BJ (cell line): ENCODE results near the gene KISS1. TPM values are rescaled to one million over a fixed set of nuclear protein-coding genes. Genes with fewer than 3 reads are reported as not detected.

Experiments
- CTCF ChIA-PET: fragments of 350-600 bp; formaldehyde crosslinking; extraction: SDS; loops from one replicate; lab custom pipeline; 2021; ENCODE audit warnings: antibody characterized with exemption, inconsistent platforms; lab: Yijun Ruan, JAX
- POLR2A ChIA-PET: fragments of 300-600 bp; sonication (Branson Sonifier 250); formaldehyde crosslinking; extraction: SDS; loops from one replicate; lab custom pipeline; 2021; ENCODE audit warnings: antibody characterized with exemption; lab: Charles Lee
- DNase-seq: peaks from one replicate; pipeline ENCODE4 v3.0.0-alpha.2; 2011; ENCODE audit warnings: low read depth
- H3K27me3 ChIP-seq: 2 replicates; pipeline ENCODE4 v1.6.0; 2011; ENCODE audit warnings: low read length; ENCODE audit not compliant: control insufficient read depth, insufficient read depth
- H3K36me3 ChIP-seq: 2 replicates; pipeline ENCODE4 v1.5.1; 2011; ENCODE audit warnings: low read length; ENCODE audit not compliant: control insufficient read depth, insufficient read depth
- H3K4me3 ChIP-seq: 2 replicates; pipeline ENCODE4 v1.5.1; 2011; ENCODE audit warnings: low read depth, mild to moderate bottlenecking, control low read depth, low read length
- CTCF ChIP-seq: IDR thresholded peaks from 2 replicates; pipeline ENCODE4 v1.5.1; 2011; ENCODE audit warnings: low read depth, mild to moderate bottlenecking, control low read depth, inconsistent platforms, low read length, moderate library complexity; ENCODE audit not compliant: insufficient read depth
- polyA plus RNA-seq: library from polyadenylated mRNA; depleted of rRNA; stranded (reverse); fragments of >200 nt; gene quantifications from 2 replicates; pipeline ENCODE4 v1.2.3, GENCODE V29; 2011

The KISS1 gene
- polyA plus RNA-seq, 1 experiment, result 23.0 TPM

- H3K27me3 ChIP-seq, result no peaks in the 10 kb centered on the region
- ChIA-PET POLR2A (no interaction called here), CTCF (interaction anchor here (2.9 to 5.4 kb wide), 2 partner anchors 13 to 21 kb away, joined by 13 to 27 read pairs; partner anchors contain the start of gene GOLT1A)
- TF ChIP-seq CTCF, result no peak
- H3K36me3 ChIP-seq, result peaks cover 15% of the 10 kb centered on the region
- H3K4me3 ChIP-seq, result no peak overlapping the region
- no peak for DNase-seq
Observed at GRCh38 chr1:204227351-204227750, 31.1 kb upstream of the KISS1 start.

- no peak for DNase-seq
- TF ChIP-seq CTCF, result no peak
- Histone ChIP-seq H3K36me3 (peaks cover 22% of the 10 kb centered on the region), H3K27me3 (no peaks in the 10 kb centered on the region), H3K4me3 (no peak overlapping the region)
- ChIA-PET CTCF (interaction anchor here (1.2 to 5.4 kb wide), 2 partner anchors 19 to 137 kb away, joined by 5 to 27 read pairs; no protein-coding TSS in a partner anchor), POLR2A (no interaction called here)
Observed at GRCh38 chr1:204225841-204226735, 29.8 kb upstream of the KISS1 start.

- H3K36me3 ChIP-seq, result peaks cover 19% of the 10 kb centered on the region
Observed at GRCh38 chr1:204224655-204225054, 28.4 kb upstream of the KISS1 start.

GRCh38 chr1:204223129-204223860, 27.0 kb upstream of the KISS1 start:
- no peak for DNase-seq
- POLR2A ChIA-PET, result no interaction called here
- H3K36me3 ChIP-seq, result peaks cover 14% of the 10 kb centered on the region
- no peak for TF ChIP-seq CTCF
- H3K27me3 ChIP-seq, result no peaks in the 10 kb centered on the region
- no peak overlapping the region for H3K4me3 ChIP-seq
- CTCF ChIA-PET, result interaction anchor here (0.6 to 1.3 kb wide), 4 partner anchors 9 to 297 kb away, joined by 3 to 6 read pairs (median 3); partner anchors contain the start of genes GOLT1A and PLEKHA6

More at GRCh38 chr1:204224655-204225054, 28.4 kb upstream of the KISS1 start:
- Histone ChIP-seq H3K4me3 (no peak overlapping the region), H3K27me3 (no peaks in the 10 kb centered on the region)
- ChIA-PET CTCF (interaction anchor here (1.5 kb wide), 1 partner anchor 139 kb away, joined by 4 read pairs; no protein-coding TSS in a partner anchor), POLR2A (no interaction called here)
- TF ChIP-seq CTCF, result no peak
- no peak for DNase-seq

GRCh38 chr1:204222764-204223055, 26.4 kb upstream of the KISS1 start:
- ChIA-PET POLR2A (no interaction called here), CTCF (interaction anchor here (0.6 to 1.3 kb wide), 4 partner anchors 9 to 296 kb away, joined by 3 to 6 read pairs (median 3); partner anchors contain the start of genes GOLT1A and PLEKHA6)
- H3K4me3 ChIP-seq, result no peak overlapping the region
- peaks cover 9% of the 10 kb centered on the region for H3K36me3 ChIP-seq
- TF ChIP-seq CTCF, result no peak
- DNase-seq, result no peak
- no peaks in the 10 kb centered on the region for H3K27me3 ChIP-seq
